IPS-NIHi7 (cell line): ENCODE data around the gene KCNJ14.
A peak's percentile ranks its signal among the peaks of the same experiment; 100 is the strongest.

Experiments
- DNase-seq: peaks from one replicate; pipeline ENCODE4 v3.0.0; 2012; ENCODE audit warnings: mixed read lengths; ENCODE audit errors: extremely low spot score

KCNJ14 gene

GRCh38 chr19:48455171-48455907, at the start of gene KCNJ14:
KCNJ14 (plus strand) TSS chr19:48455574; CDS start chr19:48461725, 6,151 bp downstream.
- no peak for DNase-seq

GRCh38 chr19:48405850-48406249, 49.5 kb upstream of the KCNJ14 start:
- DNase-seq, result no peak

- no peak for DNase-seq
Measured at GRCh38 chr19:48413879-48414587, 41.3 kb upstream of the KCNJ14 start.

GRCh38 chr19:48415395-48415794, 40.0 kb upstream of the KCNJ14 start:
- DNase-seq, result peak; percentile 71

GRCh38 chr19:48415806-48416221, 39.6 kb upstream of the KCNJ14 start:
- DNase-seq, result no peak

GRCh38 chr19:48417421-48417820, 38.0 kb upstream of the KCNJ14 start:
- DNase-seq, result no peak

GRCh38 chr19:48418317-48419064, 36.9 kb upstream of the KCNJ14 start:
- no peak for DNase-seq

- DNase-seq, result peak; percentile 77
Measured at GRCh38 chr19:48419158-48419920, 36.0 kb upstream of the KCNJ14 start.

GRCh38 chr19:48421548-48421947, 33.8 kb upstream of the KCNJ14 start:
- DNase-seq, result no peak

- peak; percentile 75 for DNase-seq
Measured at GRCh38 chr19:48424694-48425219, 30.6 kb upstream of the KCNJ14 start.

GRCh38 chr19:48428670-48429069, 26.7 kb upstream of the KCNJ14 start:
- no peak for DNase-seq

GRCh38 chr19:48433337-48433736, 22.0 kb upstream of the KCNJ14 start:
- no peak for DNase-seq

- DNase-seq, result no peak
Measured at GRCh38 chr19:48436586-48436985, 18.8 kb upstream of the KCNJ14 start.

GRCh38 chr19:48441360-48442050, 13.9 kb upstream of the KCNJ14 start:
- no peak for DNase-seq

- peak; percentile 44 for DNase-seq
Measured at GRCh38 chr19:48442116-48443035, 13.0 kb upstream of the KCNJ14 start.

GRCh38 chr19:48443256-48443655, 12.1 kb upstream of the KCNJ14 start:
- DNase-seq, result peak; percentile 34

GRCh38 chr19:48443731-48444128, 11.6 kb upstream of the KCNJ14 start:
- no peak for DNase-seq

- no peak for DNase-seq
Measured at GRCh38 chr19:48444129-48444935, 11.0 kb upstream of the KCNJ14 start.

- no peak for DNase-seq
Measured at GRCh38 chr19:48444936-48445200, 10.5 kb upstream of the KCNJ14 start.
